HL-60 (cell line): ENCODE data around the gene ERGIC1.

Experiments used
- CTCF ChIP-seq: IDR thresholded peaks from one replicate; pipeline ENCODE4 v1.5.1; 2011; ENCODE audit warnings: low read length, control low read depth, inconsistent platforms; ENCODE audit not compliant: insufficient read depth
- GABPA ChIP-seq: IDR thresholded peaks from 2 replicates; pipeline ENCODE4 v1.6.1; 2012; ENCODE audit warnings: low read depth

- no peak for TF ChIP-seq CTCF
- no peak for TF ChIP-seq GABPA
Measured at GRCh38 chr5:172858990-172859811, 25.1 kb downstream of the ERGIC1 start.
